Glomerular visceral epithelial cell (primary cell): ENCODE measurements around the gene ACTN1.
A peak's percentile ranks its signal among the peaks of the same experiment; 100 is the strongest.

ENCODE experiments used
- DNase-seq: peaks from one replicate; pipeline ENCODE4 v3.0.0-alpha.2; 2016; ENCODE audit errors: extremely low spot score

Gene ACTN1

GRCh38 chr14:68951800-68952530 is 27.1 kb downstream of the ACTN1 start:
- no peak for DNase-seq

GRCh38 chr14:68951035-68951797 is 27.9 kb downstream of the ACTN1 start:
- peak; percentile 96 for DNase-seq

- no peak for DNase-seq
Measured at GRCh38 chr14:68950111-68950510, 29.0 kb downstream of the ACTN1 start.

- DNase-seq: no peak
Measured at GRCh38 chr14:68949601-68949965, 29.5 kb downstream of the ACTN1 start.

- no peak for DNase-seq
Measured at GRCh38 chr14:68948686-68949600, 30.2 kb downstream of the ACTN1 start.

GRCh38 chr14:68947802-68948201 is 31.3 kb downstream of the ACTN1 start:
- DNase-seq: no peak

GRCh38 chr14:68946489-68946822 is 32.6 kb downstream of the ACTN1 start:
- no peak for DNase-seq

GRCh38 chr14:68945585-68946488 is 33.3 kb downstream of the ACTN1 start:
- no peak for DNase-seq

GRCh38 chr14:68945190-68945584 is 33.9 kb downstream of the ACTN1 start:
- DNase-seq: no peak

GRCh38 chr14:68944162-68944561 is 34.9 kb downstream of the ACTN1 start:
- no peak for DNase-seq

- DNase-seq: no peak
Measured at GRCh38 chr14:68943107-68943506, 36.0 kb downstream of the ACTN1 start.

- no peak for DNase-seq
Measured at GRCh38 chr14:68942296-68943035, 36.6 kb downstream of the ACTN1 start.

GRCh38 chr14:68941820-68942219 is 37.3 kb downstream of the ACTN1 start:
- peak; percentile 97 for DNase-seq

GRCh38 chr14:68940614-68941185 is 38.4 kb downstream of the ACTN1 start:
- no peak for DNase-seq

- DNase-seq: peak; percentile 100
Measured at GRCh38 chr14:68939893-68940613, 39.0 kb downstream of the ACTN1 start.

GRCh38 chr14:68939181-68939892 is 39.8 kb downstream of the ACTN1 start:
- DNase-seq: no peak

GRCh38 chr14:68938271-68939150 is 40.6 kb downstream of the ACTN1 start:
- peak; percentile 94 for DNase-seq
